Esophagus (tissue), 2 donors: ENCODE data around the gene PPME1. TPM values are rescaled to one million over a fixed set of nuclear protein-coding genes. Genes with fewer than 3 reads are reported as not detected.

Experiments
- H3K27ac ChIP-seq, 2 donors: one replicate each; pipeline ENCODE4 v1.5.1; 2013; ENCODE audit warnings: low read depth in 2 of 2, mild to moderate bottlenecking in 2 of 2, inconsistent platforms in 1 of 2, low read length in 1 of 2, moderate library complexity in 1 of 2
- H3K27me3 ChIP-seq, 2 donors: one replicate each; pipeline ENCODE4 v1.6.1; 2013; ENCODE audit warnings: low read length in 2 of 2, control low read depth in 1 of 2, mild to moderate bottlenecking in 1 of 2; ENCODE audit not compliant: insufficient read depth in 2 of 2, control insufficient read depth in 1 of 2
- H3K36me3 ChIP-seq, 2 donors: one replicate each; pipeline ENCODE4 v1.6.1; 2013; ENCODE audit warnings: low read length in 1 of 2; ENCODE audit not compliant: control insufficient read depth in 2 of 2, insufficient read depth in 2 of 2
- H3K4me1 ChIP-seq, 2 donors: one replicate each; pipeline ENCODE4 v1.6.1; 2013; ENCODE audit warnings: low read length in 1 of 2; ENCODE audit not compliant: control insufficient read depth in 2 of 2, insufficient read depth in 2 of 2
- H3K4me3 ChIP-seq, 2 donors: one replicate each; pipeline ENCODE4 v1.5.1; 2013; ENCODE audit warnings: low read length in 2 of 2, mild to moderate bottlenecking in 2 of 2, low read depth in 1 of 2, moderate library complexity in 1 of 2
- H3K9me3 ChIP-seq, 2 donors: one replicate each; pipeline ENCODE4 v1.6.1; 2013; ENCODE audit warnings: mild to moderate bottlenecking in 2 of 2, low read depth in 1 of 2, low read length in 1 of 2, moderate library complexity in 1 of 2; ENCODE audit not compliant: control insufficient read depth in 2 of 2, insufficient read depth in 1 of 2
- WGBS, 2 donors: extraction: QIAGEN DNeasy Blood & Tissue Kit; methylation state at CpG; one replicate each; pipeline ENCODE4 v1.1.7; 2013; 5-methylcytosine and 5-hydroxymethylcytosine counted together
- polyA plus RNA-seq, 2 donors: library from polyadenylated mRNA; stranded (reverse); fragments of 200-250 nt; gene quantifications; one replicate each; pipeline ENCODE4 v1.2.3, GENCODE V29; 2013
- donor health status: healthy with polysubstance abuse.
- donor health status: Bipolar disorder and iron deficiency.

PPME1 gene
- polyA plus RNA-seq, 2 donors, result 25.9 to 27.0 TPM

- Histone ChIP-seq H3K27me3 (no peaks in the 10 kb centered on the region), H3K4me3 (no peak overlapping the region), H3K36me3 (peaks cover 0 to 2% of the 10 kb centered on the region in 2 donors), H3K27ac (no peak overlapping the region), H3K4me1 (no peaks in the 10 kb centered on the region), H3K9me3 (no peaks in the 10 kb centered on the region)
- WGBS, 2 donors, result 87 to 90% methylated on average over 2 of the region's 2 CpGs
These were observed 66.5 kb downstream of the PPME1 start for GRCh38 chr11:74237541-74237940.

- H3K4me1 ChIP-seq, result no peaks in the 10 kb centered on the region
- H3K36me3 ChIP-seq, result peaks cover 0 to 2% of the 10 kb centered on the region in 2 donors
- no peaks in the 10 kb centered on the region for H3K27me3 ChIP-seq
- no peak overlapping the region for H3K4me3 ChIP-seq
- 67 to 71% methylated on average over 1 of the region's 1 CpG for WGBS, 2 donors
- H3K9me3 ChIP-seq, result no peaks in the 10 kb centered on the region
- no peak overlapping the region for H3K27ac ChIP-seq
These were observed 67.2 kb downstream of the PPME1 start for GRCh38 chr11:74238243-74238642.

GRCh38 chr11:74248469-74248868 is 77.4 kb downstream of the PPME1 start:
- Histone ChIP-seq H3K27me3 (no peaks in the 10 kb centered on the region), H3K4me1 (no peaks in the 10 kb centered on the region), H3K27ac (no peak overlapping the region), H3K4me3 (no peak overlapping the region), H3K36me3 (peaks cover 13 to 30% of the 10 kb centered on the region in 2 donors), H3K9me3 (no peaks in the 10 kb centered on the region)
- 88 to 97% methylated on average over 1 of the region's 1 CpG for WGBS, 2 donors

DNA sequence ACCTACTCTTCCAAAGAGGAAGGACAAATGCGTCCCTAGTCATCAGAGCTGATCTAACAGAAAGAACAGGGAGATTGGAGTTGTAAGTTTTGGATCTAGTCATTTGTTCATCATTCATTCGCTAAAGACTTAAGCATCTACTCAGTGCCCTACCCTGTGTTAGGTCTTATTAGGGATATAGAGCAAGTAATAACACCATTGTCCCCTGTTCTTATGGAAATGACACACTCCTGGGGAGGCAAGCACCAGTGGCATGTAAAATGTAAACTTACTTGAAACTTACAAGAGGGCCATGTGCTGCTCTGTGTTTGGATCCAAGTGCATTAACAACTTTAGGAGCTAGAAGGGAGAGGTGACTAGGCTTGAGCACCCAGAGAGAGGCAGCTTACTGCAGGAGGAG is 78.4 kb downstream of the PPME1 start:
- Histone ChIP-seq H3K4me3 (no peak overlapping the region), H3K4me1 (no peaks in the 10 kb centered on the region), H3K9me3 (no peaks in the 10 kb centered on the region), H3K27me3 (no peaks in the 10 kb centered on the region), H3K27ac (no peak overlapping the region), H3K36me3 (peaks cover 13 to 39% of the 10 kb centered on the region in 2 donors)
- 93 to 96% methylated on average over 2 of the region's 2 CpGs for WGBS, 2 donors

DNA sequence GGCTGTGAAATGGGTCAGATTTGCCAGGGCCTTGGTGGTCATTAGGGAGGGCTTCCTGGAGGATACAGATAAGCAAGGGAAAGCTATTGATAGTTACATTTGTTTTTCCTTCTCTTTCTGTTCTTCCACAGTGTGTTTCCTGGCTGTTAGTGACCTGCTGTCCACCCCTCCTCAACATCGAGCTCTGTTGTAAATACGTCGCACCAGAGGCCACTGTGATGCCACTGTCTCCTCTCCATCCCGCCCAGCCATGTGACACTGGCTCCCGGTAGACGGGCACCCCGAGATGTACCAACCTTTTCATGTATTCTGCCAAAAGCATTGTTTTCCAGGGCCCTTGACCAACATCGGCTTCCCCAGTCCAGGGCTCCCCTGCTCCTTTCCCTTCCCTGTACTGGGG is 82.3 kb downstream of the PPME1 start:
- 86% methylated on average over 8 of the region's 8 CpGs for WGBS, 2 donors
- peaks cover 12 to 43% of the 10 kb centered on the region in 2 donors for H3K36me3 ChIP-seq
- H3K27me3 ChIP-seq, result no peaks in the 10 kb centered on the region
- no peaks in the 10 kb centered on the region for H3K9me3 ChIP-seq
- H3K4me3 ChIP-seq, result no peak overlapping the region
- no peak overlapping the region for H3K27ac ChIP-seq
- no peaks in the 10 kb centered on the region for H3K4me1 ChIP-seq

GRCh38 chr11:74255741-74256375 is 84.8 kb downstream of the PPME1 start:
- 43 to 48% methylated on average over 5 of the region's 5 CpGs for WGBS, 2 donors
- peaks cover 6 to 34% of the 10 kb centered on the region in 2 donors for H3K36me3 ChIP-seq

GRCh38 chr11:74256378-74257133 is 85.5 kb downstream of the PPME1 start:
- H3K9me3 ChIP-seq, result no peaks in the 10 kb centered on the region
- H3K36me3 ChIP-seq, result peaks cover under 1 to 27% of the 10 kb centered on the region in 2 donors
- H3K4me3 ChIP-seq, result no peak overlapping the region
- no peaks in the 10 kb centered on the region for H3K4me1 ChIP-seq
- no peaks in the 10 kb centered on the region for H3K27me3 ChIP-seq
- H3K27ac ChIP-seq, result no peak overlapping the region
- WGBS, 2 donors, result 83 to 86% methylated on average over 5 of the region's 5 CpGs

More at GRCh38 chr11:74255741-74256375, 84.8 kb downstream of the PPME1 start:
- Histone ChIP-seq H3K27ac (no peak overlapping the region), H3K9me3 (no peaks in the 10 kb centered on the region), H3K4me3 (no peak overlapping the region), H3K4me1 (no peaks in the 10 kb centered on the region), H3K27me3 (no peaks in the 10 kb centered on the region)

DNA sequence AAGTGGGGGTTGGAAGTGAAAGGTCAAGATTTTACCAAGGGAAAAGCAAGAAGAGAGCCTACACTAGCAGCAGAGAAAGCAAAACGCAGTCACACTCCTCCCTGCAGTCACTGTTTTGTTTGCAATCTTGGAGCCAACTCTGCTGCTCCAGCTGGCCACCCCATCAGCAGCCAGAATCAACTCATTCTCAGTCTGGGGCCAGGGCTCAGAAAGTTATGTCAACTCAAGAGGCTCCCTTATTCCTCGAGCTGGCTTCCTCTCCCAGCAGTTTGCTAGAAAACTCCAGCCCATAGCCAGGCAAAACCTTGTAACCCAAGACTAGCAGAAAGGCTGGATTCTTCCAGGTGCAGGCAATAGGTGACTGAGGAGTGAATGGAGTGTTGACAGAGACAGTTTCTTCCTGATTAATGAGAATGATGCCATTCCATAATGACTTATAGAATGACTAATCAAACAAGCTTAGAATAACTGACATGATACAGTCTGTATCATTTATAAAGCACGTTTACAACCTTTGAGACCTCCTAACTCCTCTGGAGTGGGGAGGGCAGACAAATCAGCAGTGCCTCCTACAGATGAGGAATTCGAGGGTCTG is 87.0 kb downstream of the PPME1 start:
- H3K27ac ChIP-seq, result no peak overlapping the region

DNA sequence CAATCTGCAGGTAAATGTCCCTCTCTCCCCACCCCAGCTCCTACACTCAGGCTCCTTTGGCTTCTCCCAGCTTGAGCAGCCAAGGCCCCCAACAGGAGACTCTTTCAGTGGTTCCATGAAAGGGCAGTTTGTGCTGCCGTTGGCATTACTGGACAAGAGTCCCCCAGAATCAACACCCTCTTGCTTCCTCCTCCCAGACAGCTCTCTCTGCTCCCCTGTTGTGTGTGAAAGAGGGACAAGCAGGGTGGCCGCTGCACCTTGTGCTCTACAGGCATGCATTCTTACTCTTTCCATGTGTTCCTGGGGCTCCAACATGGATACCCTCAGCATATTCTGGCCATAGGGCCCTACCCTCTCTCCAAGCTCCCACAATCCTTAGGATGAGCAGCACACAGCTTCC is 91.6 kb downstream of the PPME1 start:
- 91 to 94% methylated on average over 2 of the region's 2 CpGs for WGBS, 2 donors

More for the DNA sequence above, 87.0 kb downstream of the PPME1 start:
- H3K27me3 ChIP-seq, result no peaks in the 10 kb centered on the region
- peaks cover 0 to 20% of the 10 kb centered on the region in 2 donors for H3K36me3 ChIP-seq
- H3K4me3 ChIP-seq, result no peak overlapping the region
- WGBS, 2 donors, result 30 to 49% methylated on average over 4 of the region's 4 CpGs
- H3K9me3 ChIP-seq, result no peaks in the 10 kb centered on the region
- no peaks in the 10 kb centered on the region for H3K4me1 ChIP-seq

More for the DNA sequence above, 91.6 kb downstream of the PPME1 start:
- no peaks in the 10 kb centered on the region for H3K9me3 ChIP-seq
- no peaks in the 10 kb centered on the region for H3K27me3 ChIP-seq
- H3K4me1 ChIP-seq, result no peaks in the 10 kb centered on the region
- no peak overlapping the region for H3K27ac ChIP-seq
- H3K4me3 ChIP-seq, result no peak overlapping the region
- no peaks in the 10 kb centered on the region for H3K36me3 ChIP-seq
